22Rv1 (cell line): Measurements from ENCODE around the gene CEP57.
"Not testable (repeated sequence)": the region's sequence is repeated elsewhere in the genome, so short reads cannot be mapped to it uniquely, and the experiment has no call there.

Source experiments
- H3K27ac ChIP-seq: fragments of 450-650 bp; 2 replicates; pipeline ENCODE4 v1.5.1; 2017
- ZFX ChIP-seq: fragments of 450-650 bp; IDR thresholded peaks from 2 replicates; pipeline ENCODE4 v1.6.1; 2017; ENCODE audit warnings: antibody characterized with exemption, borderline replicate concordance
- TF ChIP-seq, protein P1 (sequence below): fragments of 450-650 bp; IDR thresholded peaks from 2 replicates; pipeline ENCODE4 v1.5.1; 2017; ENCODE audit warnings: mild to moderate bottlenecking

CEP57 gene

DNA sequence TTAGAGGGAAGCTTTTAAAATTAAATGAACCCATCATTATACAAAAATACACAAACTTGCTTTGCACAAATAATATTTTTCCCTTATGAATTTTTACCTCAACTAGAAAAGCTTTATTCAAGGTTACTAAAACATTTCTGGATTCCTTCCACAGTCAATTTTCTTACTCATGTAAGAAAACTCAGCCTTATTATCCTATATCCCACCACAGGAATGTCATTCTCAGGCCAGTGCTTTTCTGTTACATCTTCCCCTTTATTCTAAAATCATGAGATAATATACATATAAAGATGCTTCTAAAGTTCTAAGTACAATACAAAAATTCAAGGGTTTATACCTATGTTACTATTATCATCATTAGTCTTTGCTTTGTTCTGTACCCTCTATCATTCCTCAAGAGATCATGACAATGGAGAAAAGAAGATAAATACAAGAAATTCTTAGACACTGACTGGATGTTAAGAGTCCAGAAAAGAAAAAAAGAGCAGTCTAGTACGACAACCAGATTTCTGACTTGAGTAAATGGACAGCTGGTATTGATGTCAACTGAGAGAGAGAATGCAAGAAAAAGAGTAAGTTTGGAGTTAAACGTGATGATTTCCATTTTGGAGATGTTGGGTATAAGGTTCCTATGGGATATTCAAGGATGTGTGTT is 73.3 kb downstream of the CEP57 start:
- no peak overlapping the region for H3K27ac ChIP-seq
- TF ChIP-seq, protein P1, sequence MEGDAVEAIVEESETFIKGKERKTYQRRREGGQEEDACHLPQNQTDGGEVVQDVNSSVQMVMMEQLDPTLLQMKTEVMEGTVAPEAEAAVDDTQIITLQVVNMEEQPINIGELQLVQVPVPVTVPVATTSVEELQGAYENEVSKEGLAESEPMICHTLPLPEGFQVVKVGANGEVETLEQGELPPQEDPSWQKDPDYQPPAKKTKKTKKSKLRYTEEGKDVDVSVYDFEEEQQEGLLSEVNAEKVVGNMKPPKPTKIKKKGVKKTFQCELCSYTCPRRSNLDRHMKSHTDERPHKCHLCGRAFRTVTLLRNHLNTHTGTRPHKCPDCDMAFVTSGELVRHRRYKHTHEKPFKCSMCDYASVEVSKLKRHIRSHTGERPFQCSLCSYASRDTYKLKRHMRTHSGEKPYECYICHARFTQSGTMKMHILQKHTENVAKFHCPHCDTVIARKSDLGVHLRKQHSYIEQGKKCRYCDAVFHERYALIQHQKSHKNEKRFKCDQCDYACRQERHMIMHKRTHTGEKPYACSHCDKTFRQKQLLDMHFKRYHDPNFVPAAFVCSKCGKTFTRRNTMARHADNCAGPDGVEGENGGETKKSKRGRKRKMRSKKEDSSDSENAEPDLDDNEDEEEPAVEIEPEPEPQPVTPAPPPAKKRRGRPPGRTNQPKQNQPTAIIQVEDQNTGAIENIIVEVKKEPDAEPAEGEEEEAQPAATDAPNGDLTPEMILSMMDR = no peak
- no peak for TF ChIP-seq ZFX

DNA sequence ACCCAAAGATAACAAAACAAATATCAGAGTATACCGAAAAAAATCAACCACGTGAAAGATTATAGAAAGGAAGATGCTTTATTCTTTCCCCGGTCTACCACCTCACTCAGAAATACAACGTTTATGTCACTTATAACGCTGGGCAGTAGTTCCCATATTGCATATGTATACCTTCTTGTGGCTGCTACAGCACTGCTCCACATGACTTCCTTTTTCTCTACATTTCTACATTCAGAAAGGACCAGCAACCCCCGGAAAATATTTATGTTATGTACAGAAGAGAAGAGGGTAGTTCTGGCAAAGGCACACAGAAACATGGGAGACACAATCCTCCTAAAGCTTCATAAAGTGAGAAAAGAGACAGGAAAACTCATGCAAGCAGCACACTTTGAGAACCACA is 76.8 kb downstream of the CEP57 start:
- TF ChIP-seq, protein P1 = no peak
- TF ChIP-seq ZFX = no peak
- H3K27ac ChIP-seq = no peak overlapping the region

DNA sequence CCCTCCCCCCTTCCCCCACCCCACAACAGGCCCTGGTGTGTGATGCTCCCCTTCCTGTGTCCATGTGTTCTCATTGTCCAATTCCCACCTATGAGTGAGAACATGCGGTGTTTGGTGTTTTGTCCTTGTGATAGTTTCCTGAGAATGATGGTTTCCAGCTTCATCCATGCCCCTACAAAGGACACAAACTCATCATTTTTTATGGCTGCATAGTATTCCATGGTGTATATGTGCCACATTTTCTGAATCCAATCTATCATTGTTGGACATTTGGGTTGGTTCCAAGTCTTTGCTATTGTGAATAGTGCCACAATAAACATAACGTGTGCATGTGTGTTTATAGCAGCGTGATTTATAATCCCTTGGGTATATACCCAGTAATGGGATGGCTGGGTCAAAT is 80.6 kb downstream of the CEP57 start:
- not testable (repeated sequence) for H3K27ac ChIP-seq

DNA sequence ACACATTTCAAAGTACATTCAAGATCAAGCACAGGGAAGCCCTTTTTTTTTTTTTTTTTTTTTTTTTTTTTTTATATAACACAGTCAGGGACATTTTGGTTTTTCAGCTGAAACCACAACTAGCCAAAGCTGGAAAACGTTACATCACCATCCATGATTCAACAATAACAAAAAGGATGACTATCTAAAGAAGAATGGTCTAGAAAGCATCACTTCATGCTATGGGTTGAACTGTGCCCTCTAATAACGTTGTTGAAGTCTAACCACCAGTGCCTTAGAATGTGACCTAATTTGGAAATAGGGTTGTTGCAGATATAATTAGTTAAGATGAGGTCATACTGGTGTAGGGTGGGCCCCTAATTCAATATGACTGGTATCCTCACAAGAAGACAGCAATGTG is 87.0 kb downstream of the CEP57 start:
- no peak overlapping the region for H3K27ac ChIP-seq
- TF ChIP-seq ZFX = no peak
- TF ChIP-seq, protein P1 = no peak
